ENCODE data around the gene PPP1CA. TPM values are rescaled to one million over a fixed set of nuclear protein-coding genes. Genes with fewer than 3 reads are reported as not detected.

Gene PPP1CA
- total RNA-seq, 2 donors from 2014 or later = 211 to 244 TPM

GRCh38 chr11:67418476-67419281, 17.0 kb upstream of the PPP1CA start:
- Mint-ChIP-seq H3K27ac (no peak overlapping the region), H3K4me1 (ENCODE audit: low read depth) (peaks cover 63% of the 10 kb centered on the region), H3K36me3 (ENCODE audit: insufficient read depth in 2 of 2) (no peaks in the 10 kb centered on the region), H3K4me3 (peak overlapping the region; percentile 86 to 88), H3K9me3 (no peaks in the 10 kb centered on the region), H3K27me3 (ENCODE audit: low read depth) (no peaks in the 10 kb centered on the region)
- DNase-seq = peak in 1 of 2 donors; percentile 56
- no peak for ATAC-seq (replicated peaks in 1 of 2)

GRCh38 chr11:67417425-67417824, 15.8 kb upstream of the PPP1CA start:
- H3K27ac Mint-ChIP-seq = no peak overlapping the region
- no peaks in the 10 kb centered on the region for H3K27me3 Mint-ChIP-seq (ENCODE audit: low read depth)
- DNase-seq (no peak), ATAC-seq (replicated peaks in 1 of 2) (no peak)
- H3K36me3 Mint-ChIP-seq (ENCODE audit: insufficient read depth in 2 of 2) = no peaks in the 10 kb centered on the region
- H3K4me3 Mint-ChIP-seq = peak overlapping the region in 1 of 2 donors; percentile 88
- H3K4me1 Mint-ChIP-seq (ENCODE audit: low read depth) = peaks cover 66% of the 10 kb centered on the region
- H3K9me3 Mint-ChIP-seq = no peaks in the 10 kb centered on the region

- ATAC-seq (replicated peaks in 1 of 2) = peak; percentile 1 to 3
- H3K36me3 Mint-ChIP-seq (ENCODE audit: insufficient read depth in 2 of 2) = no peaks in the 10 kb centered on the region
Observed at GRCh38 chr11:67416416-67417335, 15.0 kb upstream of the PPP1CA start.

GRCh38 chr11:67415501-67416304, 14.0 kb upstream of the PPP1CA start, which contains the start of gene CARNS1:
CARNS1 (plus strand) TSS chr11:67415678; CDS start chr11:67416200, 522 bp downstream.
- H3K36me3 Mint-ChIP-seq (ENCODE audit: insufficient read depth in 2 of 2) = no peaks in the 10 kb centered on the region
- ATAC-seq (replicated peaks in 1 of 2) (peak in 1 of 2 donors; percentile 24), DNase-seq (no peak)
- peak within 1 kb of the TSS; percentile 21 for H3K27ac Mint-ChIP-seq
- no peaks in the 10 kb centered on the region for H3K9me3 Mint-ChIP-seq
- no peaks in the 10 kb centered on the region for H3K27me3 Mint-ChIP-seq (ENCODE audit: low read depth)
- peaks cover 78% of the 10 kb centered on the region for H3K4me1 Mint-ChIP-seq (ENCODE audit: low read depth)
- peak within 1 kb of the TSS; percentile 82 to 83 for H3K4me3 Mint-ChIP-seq

More at GRCh38 chr11:67416416-67417335, 15.0 kb upstream of the PPP1CA start:
- DNase-seq = peak in 1 of 2 donors; percentile 63
- H3K4me1 Mint-ChIP-seq (ENCODE audit: low read depth) = peaks cover 74% of the 10 kb centered on the region
- H3K4me3 Mint-ChIP-seq = peak overlapping the region; percentile 72 to 83
- no peaks in the 10 kb centered on the region for H3K27me3 Mint-ChIP-seq (ENCODE audit: low read depth)
- peak overlapping the region; percentile 21 for H3K27ac Mint-ChIP-seq
- H3K9me3 Mint-ChIP-seq = no peaks in the 10 kb centered on the region

- Mint-ChIP-seq H3K9me3 (no peaks in the 10 kb centered on the region), H3K4me3 (peak overlapping the region; percentile 10 to 32), H3K27me3 (ENCODE audit: low read depth) (no peaks in the 10 kb centered on the region), H3K4me1 (ENCODE audit: low read depth) (peaks cover 78% of the 10 kb centered on the region), H3K36me3 (ENCODE audit: insufficient read depth in 2 of 2) (peaks cover 0 to 2% of the 10 kb centered on the region in 2 donors), H3K27ac (peak overlapping the region; percentile 22)
- no peak for ATAC-seq (replicated peaks in 1 of 2)
- DNase-seq = no peak
Observed at GRCh38 chr11:67413266-67413849, 11.7 kb upstream of the PPP1CA start.

GRCh38 chr11:67412495-67413179, 11.0 kb upstream of the PPP1CA start:
- H3K4me3 Mint-ChIP-seq = peak overlapping the region; percentile 13 to 29
- H3K4me1 Mint-ChIP-seq (ENCODE audit: low read depth) = peaks cover 78% of the 10 kb centered on the region
- peak overlapping the region; percentile 38 for H3K27ac Mint-ChIP-seq
- no peak for DNase-seq
- no peak for ATAC-seq (replicated peaks in 1 of 2)
- no peaks in the 10 kb centered on the region for H3K27me3 Mint-ChIP-seq (ENCODE audit: low read depth)
- peaks cover 0 to 2% of the 10 kb centered on the region in 2 donors for H3K36me3 Mint-ChIP-seq (ENCODE audit: insufficient read depth in 2 of 2)
- H3K9me3 Mint-ChIP-seq = no peaks in the 10 kb centered on the region

- peak overlapping the region; percentile 9 to 49 for H3K4me3 Mint-ChIP-seq
- no peak overlapping the region for H3K27ac Mint-ChIP-seq
- ATAC-seq (replicated peaks in 1 of 2) = peak in 1 of 2 donors; percentile 7
- H3K9me3 Mint-ChIP-seq = no peaks in the 10 kb centered on the region
- H3K27me3 Mint-ChIP-seq (ENCODE audit: low read depth) = no peaks in the 10 kb centered on the region
- H3K36me3 Mint-ChIP-seq (ENCODE audit: insufficient read depth in 2 of 2) = peaks cover 0 to 2% of the 10 kb centered on the region in 2 donors
- peaks cover 81% of the 10 kb centered on the region for H3K4me1 Mint-ChIP-seq (ENCODE audit: low read depth)
- no peak for DNase-seq
Observed at GRCh38 chr11:67411785-67412152, 10.1 kb upstream of the PPP1CA start.

GRCh38 chr11:67410984-67411784, 9.5 kb upstream of the PPP1CA start:
- ATAC-seq (replicated peaks in 1 of 2) = no peak
- Mint-ChIP-seq H3K4me3 (peak overlapping the region; percentile 25 to 49), H3K9me3 (no peaks in the 10 kb centered on the region), H3K27me3 (ENCODE audit: low read depth) (no peaks in the 10 kb centered on the region), H3K36me3 (ENCODE audit: insufficient read depth in 2 of 2) (peaks cover 0 to 5% of the 10 kb centered on the region in 2 donors), H3K27ac (no peak overlapping the region), H3K4me1 (ENCODE audit: low read depth) (peaks cover 81% of the 10 kb centered on the region)
- DNase-seq = no peak

- DNase-seq (no peak), ATAC-seq (replicated peaks in 1 of 2) (no peak)
- no peaks in the 10 kb centered on the region for H3K27me3 Mint-ChIP-seq (ENCODE audit: low read depth)
- H3K36me3 Mint-ChIP-seq (ENCODE audit: insufficient read depth in 2 of 2) = peaks cover 0 to 8% of the 10 kb centered on the region in 2 donors
- no peak overlapping the region for H3K27ac Mint-ChIP-seq
- peaks cover 85% of the 10 kb centered on the region for H3K4me1 Mint-ChIP-seq (ENCODE audit: low read depth)
- no peaks in the 10 kb centered on the region for H3K9me3 Mint-ChIP-seq
- peak overlapping the region; percentile 91 to 96 for H3K4me3 Mint-ChIP-seq
Observed at GRCh38 chr11:67410369-67410831, 8.7 kb upstream of the PPP1CA start.

GRCh38 chr11:67409781-67410368, 8.2 kb upstream of the PPP1CA start:
- Mint-ChIP-seq H3K27ac (peak overlapping the region; percentile 92), H3K9me3 (no peaks in the 10 kb centered on the region), H3K36me3 (ENCODE audit: insufficient read depth in 2 of 2) (peaks cover 0 to 8% of the 10 kb centered on the region in 2 donors), H3K27me3 (ENCODE audit: low read depth) (no peaks in the 10 kb centered on the region), H3K4me1 (ENCODE audit: low read depth) (peaks cover 90% of the 10 kb centered on the region), H3K4me3 (peak overlapping the region; percentile 91 to 96)
- ATAC-seq (replicated peaks in 1 of 2) = no peak
- DNase-seq = no peak

GRCh38 chr11:67409261-67409666, 7.6 kb upstream of the PPP1CA start:
- H3K27me3 Mint-ChIP-seq (ENCODE audit: low read depth) = no peaks in the 10 kb centered on the region
- peak overlapping the region; percentile 46 for H3K27ac Mint-ChIP-seq
- H3K36me3 Mint-ChIP-seq (ENCODE audit: insufficient read depth in 2 of 2) = peaks cover 4 to 11% of the 10 kb centered on the region in 2 donors
- DNase-seq = peak; percentile 79 to 82
- ATAC-seq (replicated peaks in 1 of 2) = peak; percentile 70 to 78
- H3K4me3 Mint-ChIP-seq = peak overlapping the region; percentile 91 to 96
- H3K4me1 Mint-ChIP-seq (ENCODE audit: low read depth) = peaks cover 94% of the 10 kb centered on the region
- no peaks in the 10 kb centered on the region for H3K9me3 Mint-ChIP-seq

Measured in activated T-cell treated with anti-CD3 and anti-CD28 coated beads, Interleukin-2, amount 50 U/mL, for 72 hours (primary cell).